ENCODE data around the gene ASIC1.

- TF ChIP-seq CTCF (conservative IDR thresholded peaks at IDR 0.05; ENCODE audit: low read length) (no peak), EZH2phosphoT487 (IDR thresholded peaks at IDR 0.05; ENCODE audit: borderline replicate concordance, low read depth, low read length) (no peak)
These were observed 16.1 kb upstream of the ASIC1 start for GRCh38 chr12:50041062-50041860.

Data from OCI-LY7 (cell line).